HG02798 (cell line): Measurements from ENCODE around the gene LKAAEAR1.
"Not testable (repeated sequence)": the region's sequence is repeated elsewhere in the genome, so short reads cannot be mapped to it uniquely, and the experiment has no call there.

Experiments used
- ATAC-seq: cut with Tn5 transposase; IDR thresholded peaks from one replicate; pipeline ENCODE4 v1.9.1; 2021; ENCODE audit warnings: mild to moderate bottlenecking; ENCODE audit not compliant: unreplicated experiment, poor library complexity

Gene LKAAEAR1, protein sequence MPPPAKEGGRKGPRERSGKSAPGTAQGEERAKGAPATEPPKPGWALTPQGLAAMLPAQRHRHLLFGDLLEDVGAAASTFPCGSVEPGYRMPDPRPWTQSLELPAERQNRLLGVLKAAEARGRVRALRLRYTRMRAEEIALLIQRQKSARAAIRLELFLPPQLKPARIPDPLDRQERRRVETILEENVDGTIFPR

DNA sequence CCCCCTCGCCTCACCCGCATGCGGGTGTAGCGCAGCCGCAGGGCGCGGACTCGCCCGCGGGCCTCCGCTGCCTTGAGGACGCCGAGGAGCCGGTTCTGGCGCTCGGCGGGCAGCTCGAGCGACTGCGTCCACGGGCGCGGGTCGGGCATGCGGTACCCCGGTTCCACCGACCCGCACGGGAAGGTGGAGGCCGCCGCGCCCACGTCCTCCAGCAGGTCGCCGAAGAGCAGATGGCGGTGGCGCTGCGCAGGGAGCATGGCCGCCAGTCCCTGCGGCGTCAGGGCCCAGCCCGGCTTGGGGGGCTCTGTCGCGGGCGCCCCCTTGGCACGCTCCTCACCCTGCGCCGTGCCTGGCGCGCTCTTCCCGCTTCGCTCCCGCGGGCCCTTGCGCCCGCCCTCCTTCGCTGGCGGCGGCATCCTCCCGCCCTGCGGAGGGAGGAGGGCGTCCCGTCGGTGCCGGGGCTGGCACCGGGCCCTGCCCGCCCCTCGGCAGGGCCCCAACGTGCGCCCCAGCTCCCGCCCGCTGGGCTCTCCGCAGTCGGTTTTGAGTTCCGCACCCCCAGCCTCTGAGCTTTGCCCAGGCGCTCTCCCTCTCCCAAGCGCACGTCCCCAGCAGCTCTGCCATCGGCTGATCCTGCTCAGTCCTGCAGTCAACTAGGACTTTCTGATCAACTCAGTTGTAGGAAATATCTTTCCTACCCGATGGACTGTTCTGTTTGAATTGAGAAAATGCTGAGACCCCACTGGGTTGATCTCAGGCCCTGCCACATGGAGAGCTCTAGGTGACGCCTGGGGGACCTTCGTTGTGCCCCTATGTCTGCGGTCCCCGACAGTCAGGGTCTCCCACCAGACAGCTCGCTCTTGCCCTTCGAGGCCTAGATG lies at the start of gene LKAAEAR1:
TSS of gene LKAAEAR1 (minus strand) at position 595 of the 881 bp plus-strand sequence. CDS start at position 416, 179 bp downstream.
- ATAC-seq: no peak

GRCh38 chr20:64131406-64131805 lies 47.2 kb upstream of the LKAAEAR1 start:
- no peak for ATAC-seq

DNA sequence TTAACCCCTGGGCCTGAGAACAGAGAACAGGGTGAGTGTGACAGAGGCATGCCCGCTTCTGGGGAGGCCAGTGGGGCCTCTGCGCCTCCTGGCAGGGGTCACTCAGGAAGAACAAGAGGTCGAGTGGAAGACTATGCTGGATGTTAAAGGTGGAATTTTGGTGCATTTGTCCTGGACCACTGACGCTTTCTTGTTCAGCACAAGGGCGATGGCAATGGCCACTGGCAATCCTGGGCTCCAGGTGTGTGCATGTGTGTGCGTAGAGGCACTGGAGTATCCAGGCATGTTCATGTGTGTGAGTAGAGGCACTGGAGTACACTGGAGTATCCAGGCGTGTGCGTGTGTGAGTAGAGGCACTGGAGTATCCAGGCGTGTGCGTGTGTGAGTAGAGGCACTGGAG lies 46.7 kb upstream of the LKAAEAR1 start:
- no peak for ATAC-seq

DNA sequence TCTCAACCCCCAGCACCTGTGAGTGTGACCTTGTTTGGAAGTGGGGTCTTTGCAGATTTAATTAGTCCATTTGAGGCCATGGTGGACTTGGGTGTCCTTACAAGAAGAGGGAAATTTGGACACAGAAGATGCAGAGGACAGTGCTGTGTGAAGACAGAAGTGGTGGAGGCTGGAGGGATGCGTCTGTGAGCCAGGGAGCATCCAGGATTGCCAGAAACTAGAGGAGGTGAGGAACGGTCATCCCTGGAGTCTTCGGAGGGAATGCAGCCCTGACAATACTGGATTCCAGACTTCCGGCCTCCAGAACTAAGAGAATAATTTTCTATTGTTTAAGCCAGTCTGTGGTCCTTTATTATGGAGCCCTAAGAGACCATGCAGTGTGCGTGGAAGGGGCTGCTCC lies 46.1 kb upstream of the LKAAEAR1 start:
- no peak for ATAC-seq

DNA sequence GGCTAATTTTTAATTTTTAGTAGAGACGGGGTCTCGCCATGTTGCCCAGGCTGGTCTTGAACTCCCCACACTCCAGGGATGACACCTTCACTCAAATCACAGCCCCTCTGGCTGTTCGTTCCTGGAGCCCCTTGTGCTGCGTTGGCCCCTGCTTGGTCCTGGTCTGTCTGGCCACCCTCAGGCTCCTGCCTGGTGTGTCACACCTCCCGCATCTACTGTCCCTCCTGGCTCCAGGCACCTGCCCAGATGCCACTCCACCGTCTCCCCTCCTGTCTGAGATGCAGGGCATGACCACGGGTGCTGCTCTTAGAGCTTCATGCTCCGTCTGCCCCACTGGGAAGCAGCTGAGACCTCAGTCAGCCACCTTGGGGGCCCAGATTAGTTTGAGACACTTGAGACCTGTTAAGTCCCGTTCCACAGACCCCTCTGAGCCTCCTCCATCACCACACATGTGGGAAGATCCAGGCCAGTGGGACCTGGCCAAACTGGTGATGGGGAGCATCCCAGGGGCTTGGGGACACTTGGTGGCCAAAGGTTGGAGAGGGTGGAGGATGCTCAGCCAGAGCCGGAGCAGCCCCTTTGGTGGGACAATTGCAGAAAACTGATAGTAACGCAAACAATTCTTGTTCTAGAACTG lies 45.1 kb upstream of the LKAAEAR1 start:
- no peak for ATAC-seq

- ATAC-seq: not testable (repeated sequence)
Measured at GRCh38 chr20:64123517-64123916, 39.3 kb upstream of the LKAAEAR1 start.

DNA sequence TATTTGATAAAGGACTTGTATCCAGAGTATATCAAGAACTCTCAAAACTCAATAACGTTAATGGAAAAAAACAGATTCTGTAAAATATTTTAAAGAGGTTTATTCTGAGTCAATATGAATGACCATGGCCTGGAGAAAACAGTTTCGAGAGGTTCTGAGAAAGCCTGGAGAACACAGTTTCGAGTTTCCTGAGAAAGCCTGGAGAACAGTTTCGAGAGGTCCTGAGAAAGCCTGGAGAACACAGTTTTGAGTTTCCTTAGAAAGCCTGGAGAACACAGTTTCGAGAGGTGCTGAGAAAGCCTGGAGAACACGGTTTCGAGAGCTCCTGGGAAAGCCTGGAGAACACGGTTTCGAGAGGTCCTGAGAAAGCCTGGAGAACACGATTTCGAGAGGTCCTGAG lies 38.7 kb upstream of the LKAAEAR1 start:
- not testable (repeated sequence) for ATAC-seq

DNA sequence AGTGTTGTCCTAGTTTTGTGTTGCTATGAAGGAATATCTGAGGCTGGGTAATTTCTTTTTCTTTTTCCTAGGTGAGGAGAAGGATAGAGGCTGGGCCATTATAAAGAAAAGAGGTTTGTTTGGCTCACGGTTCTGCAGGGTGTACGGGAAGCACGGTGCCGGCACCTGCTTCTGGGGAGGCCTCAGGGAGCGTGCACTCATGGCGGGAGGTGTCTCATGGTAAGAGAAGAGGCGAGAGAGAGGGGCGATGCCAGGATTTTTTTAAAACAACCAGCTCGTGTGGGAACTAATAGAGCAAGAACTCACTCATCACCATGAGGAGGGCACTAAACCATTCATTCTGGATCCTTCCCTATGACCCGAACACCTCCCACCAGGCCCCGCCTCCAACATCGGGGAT lies 37.4 kb upstream of the LKAAEAR1 start:
- ATAC-seq: no peak

- ATAC-seq: no peak
Measured at GRCh38 chr20:64119681-64120341, 35.6 kb upstream of the LKAAEAR1 start.

DNA sequence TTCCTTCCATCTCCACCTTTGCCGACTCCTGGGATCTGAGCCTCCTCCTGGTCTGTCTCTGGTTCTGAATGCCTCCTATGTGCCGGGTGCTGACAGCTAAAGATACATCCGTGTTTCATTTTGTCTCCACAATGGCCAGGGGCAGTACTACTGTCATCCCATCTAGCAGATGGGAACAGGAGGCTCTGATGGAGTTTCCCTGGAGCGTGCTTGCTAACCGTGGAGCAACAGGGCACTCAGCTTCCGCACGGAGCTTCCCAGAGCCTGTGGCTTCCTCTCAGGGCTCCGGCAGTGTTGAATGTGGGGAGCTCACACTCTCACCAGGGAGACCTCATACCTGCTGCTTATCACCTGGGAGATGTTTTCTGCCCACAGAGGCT lies 35.1 kb upstream of the LKAAEAR1 start:
- ATAC-seq: no peak

- not testable (repeated sequence) for ATAC-seq
Measured at GRCh38 chr20:64117432-64117777, 33.2 kb upstream of the LKAAEAR1 start.

DNA sequence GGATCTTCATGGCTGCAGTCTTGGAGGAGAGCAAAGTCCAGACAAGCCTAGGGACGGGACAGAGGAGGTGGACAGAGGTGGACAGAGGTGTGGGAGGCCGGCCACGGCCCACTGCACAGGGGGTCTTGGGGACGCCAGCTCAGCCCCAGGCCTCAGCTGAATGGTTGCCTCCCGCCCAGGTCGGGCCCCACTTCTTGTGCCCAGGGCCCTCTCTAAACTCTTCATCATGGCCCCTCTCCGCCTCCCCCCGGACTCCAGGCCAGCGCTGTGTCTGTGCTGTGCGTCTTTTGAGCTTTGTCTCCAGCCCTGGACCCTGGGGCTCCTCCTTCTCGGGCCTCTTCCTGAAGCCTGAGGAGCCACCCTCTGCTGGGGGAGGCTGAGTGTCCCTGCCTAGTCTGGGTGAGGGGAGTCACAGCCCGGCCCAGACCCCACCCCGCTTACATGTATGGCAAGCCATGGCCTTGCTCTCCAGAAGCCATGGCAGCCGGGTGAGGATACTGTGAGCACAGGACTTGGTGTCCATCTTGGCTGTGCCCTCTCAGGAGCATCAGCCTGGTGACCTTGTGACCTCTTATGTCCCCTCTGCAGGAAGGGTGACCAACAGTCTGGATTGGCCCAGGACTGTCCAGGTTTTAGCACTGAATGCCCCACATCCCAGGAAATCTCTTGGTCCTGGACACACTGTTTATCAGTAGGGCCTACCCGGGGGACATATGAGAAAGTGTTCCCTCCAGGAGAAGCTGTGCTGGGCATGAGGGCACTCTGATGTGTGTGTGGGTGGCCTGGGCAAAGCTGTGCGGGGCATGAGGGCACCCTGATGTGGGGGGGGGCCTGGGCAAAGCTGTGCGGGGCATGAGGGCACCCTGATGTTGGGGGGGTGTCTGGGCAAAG lies 32.6 kb upstream of the LKAAEAR1 start:
- ATAC-seq: no peak

DNA sequence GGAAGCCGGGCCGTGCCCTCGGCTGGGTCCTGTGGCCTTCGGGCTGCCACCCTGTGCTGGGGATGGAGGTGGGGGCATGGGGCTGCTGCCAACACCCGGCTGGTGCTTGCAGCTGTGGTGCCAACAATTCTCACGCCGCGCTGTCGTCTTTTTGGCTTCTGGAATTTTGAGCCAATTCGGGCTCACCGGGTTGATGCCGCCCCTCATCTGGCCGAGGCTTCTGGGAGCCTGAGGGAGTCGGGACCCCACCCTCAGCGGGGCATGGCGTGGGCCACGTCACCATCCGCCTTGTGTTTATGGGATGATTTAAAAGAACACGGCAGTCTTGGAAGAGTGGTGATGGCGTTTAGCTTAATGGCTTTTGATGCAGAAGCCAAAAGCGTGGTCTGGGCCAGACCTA lies 31.8 kb upstream of the LKAAEAR1 start:
- no peak for ATAC-seq

DNA sequence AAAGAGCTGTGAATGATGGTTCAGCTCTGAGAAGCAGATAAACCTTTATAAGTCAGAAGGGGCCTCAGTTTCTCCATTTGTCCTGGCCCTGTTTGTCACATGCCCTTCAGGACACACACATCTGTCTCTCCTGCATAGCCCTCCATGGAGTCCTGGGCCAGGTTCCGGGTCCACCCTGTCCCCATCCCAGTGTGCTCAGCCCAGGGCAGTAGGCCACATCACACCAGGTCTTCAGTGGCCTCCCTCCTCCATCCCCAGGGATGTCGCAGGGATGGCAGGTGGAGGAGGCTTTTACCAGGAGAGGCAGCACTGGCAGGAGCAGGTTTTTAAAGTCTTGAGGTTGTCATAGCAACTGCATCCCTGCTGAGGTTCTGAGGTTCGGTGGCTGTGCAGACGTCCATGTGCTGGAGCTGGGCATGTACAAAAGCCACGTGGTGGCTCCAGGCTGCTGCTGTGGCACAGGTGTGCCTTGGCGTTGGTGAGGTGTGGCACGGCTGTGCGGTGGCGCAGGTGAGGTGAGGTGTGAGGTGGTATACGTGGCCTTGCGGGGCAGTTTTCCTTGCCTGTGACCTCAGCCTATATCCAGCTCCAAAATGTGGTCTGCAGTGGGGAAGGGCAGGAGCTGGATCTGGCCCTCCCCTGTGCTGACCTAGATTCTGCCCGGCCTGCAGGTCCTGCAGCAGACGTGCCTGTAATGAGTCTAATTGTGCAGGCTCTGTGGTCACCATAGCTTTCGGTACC lies 31.1 kb upstream of the LKAAEAR1 start:
- ATAC-seq: no peak

- ATAC-seq: no peak
Measured at GRCh38 chr20:64114356-64114971, 30.3 kb upstream of the LKAAEAR1 start.

GRCh38 chr20:64113796-64114355 lies 29.7 kb upstream of the LKAAEAR1 start:
- ATAC-seq: no peak

GRCh38 chr20:64113444-64113775 lies 29.2 kb upstream of the LKAAEAR1 start:
- no peak for ATAC-seq

DNA sequence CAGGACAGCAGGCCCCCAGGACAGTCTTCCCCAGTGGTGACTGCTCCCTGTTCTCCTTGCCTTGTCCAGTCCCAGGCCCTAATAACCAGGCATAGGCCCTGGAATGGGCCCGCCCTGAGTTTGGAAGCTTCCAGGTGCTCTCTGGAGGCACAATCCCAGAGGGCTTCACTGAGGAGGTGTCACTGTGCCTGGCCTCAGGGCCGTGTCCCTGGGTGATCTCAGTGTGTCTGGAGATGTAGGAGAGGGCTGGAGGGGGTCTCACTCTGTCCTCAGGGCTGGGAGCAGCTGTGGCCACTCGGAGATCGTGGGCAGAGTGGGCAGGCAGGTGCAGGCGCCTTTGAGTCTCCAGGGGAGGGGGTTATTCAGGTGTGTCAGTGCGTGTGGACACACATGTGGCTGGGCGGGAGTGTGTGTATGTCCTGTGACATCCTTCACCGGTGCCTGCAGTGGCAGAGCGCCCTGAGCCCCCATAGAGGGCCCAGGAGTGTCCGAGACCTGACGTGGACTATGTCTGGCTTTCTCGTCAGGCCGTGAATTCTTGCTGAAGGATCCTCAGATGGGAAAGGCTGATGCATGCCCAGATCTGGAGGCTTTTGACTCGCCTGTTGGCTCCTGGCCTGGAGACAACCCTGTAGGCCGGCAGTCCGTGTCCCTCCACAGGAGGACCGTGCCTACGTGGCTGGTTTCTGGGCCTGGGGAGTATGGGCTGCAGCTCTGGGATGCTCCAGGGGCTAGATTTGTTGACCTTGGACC lies 28.7 kb upstream of the LKAAEAR1 start:
- no peak for ATAC-seq
